Glutamatergic neuron (in vitro differentiated cells): ENCODE data around the gene ZNF277. TPM values are rescaled to one million over a fixed set of nuclear protein-coding genes. Genes with fewer than 3 reads are reported as not detected.

Experiments
- DNase-seq: peaks from one replicate; pipeline ENCODE4 v3.0.0; 2022
- H3K27ac Mint-ChIP-seq: one replicate; pipeline ENCODE4 v1.8.0; 2020; ENCODE audit warnings: mild to moderate bottlenecking, mixed read lengths, inconsistent platforms; ENCODE audit not compliant: unreplicated experiment
- H3K27me3 Mint-ChIP-seq: one replicate; pipeline ENCODE4 v1.8.0; 2020; ENCODE audit warnings: mild to moderate bottlenecking, moderate library complexity, mixed read lengths, inconsistent platforms; ENCODE audit not compliant: unreplicated experiment
- H3K36me3 Mint-ChIP-seq: one replicate; pipeline ENCODE4 v1.8.0; 2020; ENCODE audit warnings: mild to moderate bottlenecking, mixed read lengths, inconsistent platforms; ENCODE audit not compliant: unreplicated experiment
- H3K4me1 Mint-ChIP-seq: one replicate; pipeline ENCODE4 v1.8.0; 2020; ENCODE audit warnings: mild to moderate bottlenecking, low read depth, mixed read lengths, inconsistent platforms; ENCODE audit not compliant: unreplicated experiment
- H3K4me3 Mint-ChIP-seq: one replicate; pipeline ENCODE4 v1.8.0; 2020; ENCODE audit warnings: mild to moderate bottlenecking, mixed read lengths, inconsistent platforms; ENCODE audit not compliant: unreplicated experiment
- H3K9me3 Mint-ChIP-seq: one replicate; pipeline ENCODE4 v1.8.0; 2020; ENCODE audit warnings: mild to moderate bottlenecking, moderate library complexity, mixed read lengths, inconsistent platforms; ENCODE audit not compliant: unreplicated experiment
- CTCF ChIP-seq: fragments of 200-600 bp; sonication (generic); IDR thresholded peaks from one replicate; pipeline ENCODE4 v1.5.0; 2021; ENCODE audit not compliant: partially characterized antibody, unreplicated experiment
- total RNA-seq: library from RNA; stranded (reverse); fragmentation: NEBNext Ultra II Directional; extraction: Animal tissue kit (Norgen Biotek cat#: 25700); gene quantifications from one replicate; pipeline ENCODE4 v1.2.1, GENCODE V29; 2021; ENCODE audit not compliant: unreplicated experiment

The ZNF277 gene
- total RNA-seq, 1 donor from 2014 or later, result 27.0 TPM

- Mint-ChIP-seq H3K9me3 (no peaks in the 10 kb centered on the region), H3K4me3 (no peak overlapping the region), H3K27me3 (no peaks in the 10 kb centered on the region), H3K27ac (no peak overlapping the region), H3K36me3 (no peaks in the 10 kb centered on the region), H3K4me1 (peaks cover 2% of the 10 kb centered on the region)
- DNase-seq, result no peak
- no peak for TF ChIP-seq CTCF
Observed at GRCh38 chr7:112232212-112232978, 25.9 kb downstream of the ZNF277 start.

- no peak for TF ChIP-seq CTCF
- no peaks in the 10 kb centered on the region for H3K27me3 Mint-ChIP-seq
- no peak overlapping the region for H3K4me3 Mint-ChIP-seq
- no peaks in the 10 kb centered on the region for H3K9me3 Mint-ChIP-seq
- H3K4me1 Mint-ChIP-seq, result peaks cover 2% of the 10 kb centered on the region
- H3K27ac Mint-ChIP-seq, result no peak overlapping the region
- DNase-seq, result no peak
- no peaks in the 10 kb centered on the region for H3K36me3 Mint-ChIP-seq
Observed at GRCh38 chr7:112233048-112233697, 26.7 kb downstream of the ZNF277 start.

- Mint-ChIP-seq H3K27ac (no peak overlapping the region), H3K9me3 (no peaks in the 10 kb centered on the region), H3K4me1 (peaks cover 2% of the 10 kb centered on the region), H3K36me3 (no peaks in the 10 kb centered on the region), H3K4me3 (no peak overlapping the region), H3K27me3 (no peaks in the 10 kb centered on the region)
- TF ChIP-seq CTCF, result no peak
- no peak for DNase-seq
Observed at GRCh38 chr7:112234147-112234546, 27.7 kb downstream of the ZNF277 start.

GRCh38 chr7:112236597-112236996, 30.1 kb downstream of the ZNF277 start:
- Mint-ChIP-seq H3K36me3 (no peaks in the 10 kb centered on the region), H3K27ac (no peak overlapping the region), H3K4me1 (no peaks in the 10 kb centered on the region), H3K9me3 (no peaks in the 10 kb centered on the region), H3K27me3 (no peaks in the 10 kb centered on the region), H3K4me3 (no peak overlapping the region)
- no peak for TF ChIP-seq CTCF
- DNase-seq, result no peak

GRCh38 chr7:112238330-112238729, 31.8 kb downstream of the ZNF277 start:
- DNase-seq, result no peak
- no peak overlapping the region for H3K4me3 Mint-ChIP-seq
- H3K27ac Mint-ChIP-seq, result no peak overlapping the region
- no peaks in the 10 kb centered on the region for H3K4me1 Mint-ChIP-seq
- H3K9me3 Mint-ChIP-seq, result no peaks in the 10 kb centered on the region
- no peaks in the 10 kb centered on the region for H3K27me3 Mint-ChIP-seq
- no peak for TF ChIP-seq CTCF
- no peaks in the 10 kb centered on the region for H3K36me3 Mint-ChIP-seq
